ENCODE measurements around the gene RAP1A.

DNA sequence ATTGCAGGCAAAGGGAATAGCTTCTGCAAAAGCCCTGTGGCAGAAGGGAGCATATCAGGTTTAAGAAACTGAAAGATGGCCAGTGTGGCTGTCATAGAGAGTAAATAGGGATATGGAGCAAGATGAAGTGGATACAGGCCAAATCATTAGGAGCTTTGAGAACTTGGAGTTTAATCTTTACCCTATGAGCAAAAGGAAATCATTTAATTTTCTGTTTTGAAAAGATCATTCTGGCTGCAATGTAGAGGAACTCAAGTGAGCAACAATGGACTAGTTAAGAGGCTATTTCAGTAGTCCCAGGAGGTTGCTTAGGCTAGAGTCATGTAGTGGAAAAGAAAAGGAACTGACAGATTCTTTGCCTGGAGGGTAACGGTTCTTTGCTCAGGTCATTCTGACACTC lies 47.2 kb downstream of the RAP1A start:
- TF ChIP-seq SP1 (IDR thresholded peaks at IDR 0.05) (no peak), ELF4 (IDR thresholded peaks at IDR 0.05) (no peak), ZNF384 (IDR thresholded peaks at IDR 0.05) (no peak), FOXM1 (IDR thresholded peaks at IDR 0.05; ENCODE audit: borderline replicate concordance) (no peak), FOXA1 (IDR thresholded peaks at IDR 0.05) (no peak)

Measured in HEK293T (cell line).